T1000 (cell line): ENCODE results near the gene GDF15.
"Not testable (repeated sequence)": the region's sequence is repeated elsewhere in the genome, so short reads cannot be mapped to it uniquely, and the experiment has no call there.

Experiments used
- DNase-seq: peaks from one replicate; lab custom pipeline; 2025; ENCODE audit warnings: mixed read lengths; lab: John Stamatoyannopoulos, UW

GDF15 gene

GRCh38 chr19:18385675-18386542, at the start of gene GDF15:
GDF15 (plus strand) TSS chr19:18386158; CDS start chr19:18386190, 32 bp downstream.
- peak; percentile 61 for DNase-seq

- DNase-seq: no peak
Measured at GRCh38 chr19:18338541-18338940, 47.4 kb upstream of the GDF15 start.

- no peak for DNase-seq
Measured at GRCh38 chr19:18339723-18340122, 46.2 kb upstream of the GDF15 start.

- peak; percentile 14 for DNase-seq
Measured at GRCh38 chr19:18340190-18340989, 45.6 kb upstream of the GDF15 start, which contains the start of gene PGPEP1. PGPEP1 (plus strand) TSS chr19:18340598; CDS start chr19:18340682, 84 bp downstream.

GRCh38 chr19:18340990-18341868, 44.7 kb upstream of the GDF15 start:
- DNase-seq: peak; percentile 10

GRCh38 chr19:18342090-18342632, 43.8 kb upstream of the GDF15 start:
- no peak for DNase-seq

GRCh38 chr19:18344582-18344950, 41.4 kb upstream of the GDF15 start:
- DNase-seq: no peak

GRCh38 chr19:18345296-18345695, 40.7 kb upstream of the GDF15 start:
- no peak for DNase-seq

- DNase-seq: no peak
Measured at GRCh38 chr19:18346091-18346490, 39.9 kb upstream of the GDF15 start.

- no peak for DNase-seq
Measured at GRCh38 chr19:18348171-18348570, 37.8 kb upstream of the GDF15 start.

GRCh38 chr19:18348818-18349339, 37.1 kb upstream of the GDF15 start:
- not testable (repeated sequence) for DNase-seq

GRCh38 chr19:18349524-18350128, 36.3 kb upstream of the GDF15 start:
- DNase-seq: peak; percentile 36

GRCh38 chr19:18350490-18350889, 35.5 kb upstream of the GDF15 start:
- DNase-seq: no peak

GRCh38 chr19:18351544-18351943, 34.4 kb upstream of the GDF15 start:
- no peak for DNase-seq

GRCh38 chr19:18353378-18354005, 32.5 kb upstream of the GDF15 start:
- no peak for DNase-seq

GRCh38 chr19:18354743-18355142, 31.2 kb upstream of the GDF15 start:
- not testable (repeated sequence) for DNase-seq

- DNase-seq: no peak
Measured at GRCh38 chr19:18357041-18357440, 28.9 kb upstream of the GDF15 start.

- no peak for DNase-seq
Measured at GRCh38 chr19:18361646-18362045, 24.3 kb upstream of the GDF15 start.

- DNase-seq: no peak
Measured at GRCh38 chr19:18362934-18363542, 22.9 kb upstream of the GDF15 start.

GRCh38 chr19:18363787-18364186, 22.2 kb upstream of the GDF15 start:
- no peak for DNase-seq
